ENCODE data around the gene CLSTN3. TPM values are rescaled to one million over a fixed set of nuclear protein-coding genes. Genes with fewer than 3 reads are reported as not detected.

CLSTN3 gene
- total RNA-seq, 2 experiments from 2014 or later, result 74.0 to 74.1 TPM

GRCh38 chr12:7190268-7191055 lies 60.3 kb downstream of the CLSTN3 start:
- Mint-ChIP-seq H3K27ac (peak overlapping the region; percentile 67), H3K4me3 (peak overlapping the region; percentile 80), H3K9me3 (no peaks in the 10 kb centered on the region), H3K36me3 (ENCODE audit: low read depth) (peaks cover 27% of the 10 kb centered on the region), H3K4me1 (peaks cover 31% of the 10 kb centered on the region), H3K27me3 (no peaks in the 10 kb centered on the region)
- no peak for DNase-seq
- ChIA-PET POLR2A (no interaction called here), CTCF (interaction anchor here (1.5 kb wide), 1 partner anchor 57 kb away, joined by 3 read pairs; no protein-coding TSS in a partner anchor)

- peaks cover 30% of the 10 kb centered on the region for H3K36me3 Mint-ChIP-seq (ENCODE audit: low read depth)
- POLR2A ChIA-PET, result no interaction called here
- peaks cover 21% of the 10 kb centered on the region for H3K4me1 Mint-ChIP-seq
- no peak overlapping the region for H3K4me3 Mint-ChIP-seq
- DNase-seq, result no peak
- H3K9me3 Mint-ChIP-seq, result no peaks in the 10 kb centered on the region
- CTCF ChIA-PET, result interaction anchor here (1.2 kb wide), 1 partner anchor 10 kb away, joined by 3 read pairs; no protein-coding TSS in a partner anchor
- no peaks in the 10 kb centered on the region for H3K27me3 Mint-ChIP-seq
- H3K27ac Mint-ChIP-seq, result no peak overlapping the region
Measured at GRCh38 chr12:7193674-7194073, 63.5 kb downstream of the CLSTN3 start.

- Mint-ChIP-seq H3K36me3 (ENCODE audit: low read depth) (peaks cover 42% of the 10 kb centered on the region), H3K9me3 (no peaks in the 10 kb centered on the region), H3K4me1 (peaks cover 1% of the 10 kb centered on the region), H3K27me3 (no peaks in the 10 kb centered on the region), H3K27ac (no peak overlapping the region), H3K4me3 (no peak overlapping the region)
- ChIA-PET POLR2A (no interaction called here), CTCF (no interaction called here)
- DNase-seq, result no peak
Measured at GRCh38 chr12:7197841-7198240, 67.7 kb downstream of the CLSTN3 start.

- Mint-ChIP-seq H3K27ac (no peak overlapping the region), H3K27me3 (no peaks in the 10 kb centered on the region), H3K4me3 (no peak overlapping the region), H3K36me3 (ENCODE audit: low read depth) (peaks cover 44% of the 10 kb centered on the region), H3K9me3 (no peaks in the 10 kb centered on the region), H3K4me1 (no peaks in the 10 kb centered on the region)
- POLR2A ChIA-PET, result no interaction called here
- DNase-seq, result no peak
- CTCF ChIA-PET, result interaction anchor here (1.5 kb wide), 1 partner anchor 10 kb away, joined by 3 read pairs; no protein-coding TSS in a partner anchor
Measured at GRCh38 chr12:7203109-7203508, 72.9 kb downstream of the CLSTN3 start.

GRCh38 chr12:7205091-7205490 lies 74.9 kb downstream of the CLSTN3 start:
- H3K9me3 Mint-ChIP-seq, result no peaks in the 10 kb centered on the region
- H3K27ac Mint-ChIP-seq, result no peak overlapping the region
- no peaks in the 10 kb centered on the region for H3K4me1 Mint-ChIP-seq
- POLR2A ChIA-PET, result no interaction called here
- CTCF ChIA-PET, result no interaction called here
- no peak for DNase-seq
- H3K4me3 Mint-ChIP-seq, result no peak overlapping the region
- H3K36me3 Mint-ChIP-seq (ENCODE audit: low read depth), result peaks cover 59% of the 10 kb centered on the region
- H3K27me3 Mint-ChIP-seq, result no peaks in the 10 kb centered on the region

GRCh38 chr12:7206691-7207090 lies 76.5 kb downstream of the CLSTN3 start:
- Mint-ChIP-seq H3K27me3 (no peaks in the 10 kb centered on the region), H3K27ac (no peak overlapping the region), H3K36me3 (ENCODE audit: low read depth) (peaks cover 61% of the 10 kb centered on the region), H3K4me3 (no peak overlapping the region), H3K4me1 (no peaks in the 10 kb centered on the region), H3K9me3 (no peaks in the 10 kb centered on the region)
- ChIA-PET CTCF (no interaction called here), POLR2A (no interaction called here)
- no peak for DNase-seq

GRCh38 chr12:7207866-7208625 lies 77.9 kb downstream of the CLSTN3 start:
- no peak for DNase-seq
- peaks cover 3% of the 10 kb centered on the region for H3K9me3 Mint-ChIP-seq
- H3K27me3 Mint-ChIP-seq, result no peaks in the 10 kb centered on the region
- H3K4me1 Mint-ChIP-seq, result no peaks in the 10 kb centered on the region
- H3K36me3 Mint-ChIP-seq (ENCODE audit: low read depth), result peaks cover 55% of the 10 kb centered on the region
- ChIA-PET POLR2A (no interaction called here), CTCF (no interaction called here)
- no peak overlapping the region for H3K4me3 Mint-ChIP-seq
- no peak overlapping the region for H3K27ac Mint-ChIP-seq

Other genes starting within 250 kb of the CLSTN3 start
- 1 to 10 TPM; 4.4 to 5.2 TPM for gene LRRC23, start 225.5 kb upstream of the CLSTN3 start, total RNA-seq
- 100 to 1,000 TPM; 156 to 160 TPM for gene ENO2, start 215.8 kb upstream of the CLSTN3 start, total RNA-seq
- gene ATN1, start 202.4 kb upstream of the CLSTN3 start, total RNA-seq, result 10 to 100 TPM; 27.3 to 27.6 TPM
- gene RNU7-1, start 186.6 kb upstream of the CLSTN3 start, total RNA-seq, result not detected
- gene C12orf57, start 186.3 kb upstream of the CLSTN3 start, total RNA-seq, result 100 to 1,000 TPM; 156 to 181 TPM
- 100 to 1,000 TPM; 346 to 354 TPM for gene PTPN6, start 179.0 kb upstream of the CLSTN3 start, total RNA-seq
- gene PHB2, start 159.7 kb upstream of the CLSTN3 start, total RNA-seq, result 100 to 1,000 TPM; 214 to 230 TPM
- 10 to 100 TPM; 41.8 to 53.3 TPM for gene EMG1, start 159.5 kb upstream of the CLSTN3 start, total RNA-seq
- 10 to 100 TPM; 36.8 to 45.4 TPM for gene LPCAT3, start 111.9 kb upstream of the CLSTN3 start, total RNA-seq
- gene C1S, start 69.7 kb upstream of the CLSTN3 start, total RNA-seq, result 1 to 10 TPM; 1.1 to 1.4 TPM
- gene C1R, start 37.9 kb upstream of the CLSTN3 start, total RNA-seq, result 1 to 10 TPM; 2.2 to 3.5 TPM
- gene C1RL, start 21.2 kb upstream of the CLSTN3 start, total RNA-seq, result 10 to 100 TPM; 31.2 to 31.4 TPM
- under 1 TPM in 1 of 2 experiments, not detected in 1; 0.42 TPM for gene RBP5, start 1.5 kb upstream of the CLSTN3 start, total RNA-seq
- gene PEX5, start 59.3 kb downstream of the CLSTN3 start, total RNA-seq, result 10 to 100 TPM; 14.6 to 18.2 TPM
- gene ACSM4, start 173.7 kb downstream of the CLSTN3 start, total RNA-seq, result not detected

All from activated CD4-positive, alpha-beta T cell treated with anti-CD3 and anti-CD28 coated beads, Interleukin-2, amount 10 ng/mL, durations not matched to agents 7 days and 5 days (primary cell).